Activated T-helper 1 cell treated with anti-CD3 and anti-CD28 coated beads, Interleukin-12 subunit alpha, Interleukin-12 subunit beta, Interleukin-2, Interleukin-4 antibody, amounts not matched to agents 30 ng/mL and 10 ng/mL and 1 ng/mL, durations not matched to agents 14 hours and 24 hours and 36 hours (primary cell): Measurements from ENCODE around the gene RLBP1. TPM values are rescaled to one million over a fixed set of nuclear protein-coding genes. Genes with fewer than 3 reads are reported as not detected.
A peak's percentile ranks its signal among the peaks of the same experiment; 100 is the strongest.

Source experiments
- DNase-seq: peaks from one replicate; pipeline ENCODE4 v3.0.0; 2021; ENCODE audit warnings: low spot score
- H3K27ac Mint-ChIP-seq: one replicate; pipeline ENCODE4 v1.8.0; 2021; ENCODE audit warnings: mild to moderate bottlenecking, mixed read lengths
- H3K27me3 Mint-ChIP-seq: one replicate; pipeline ENCODE4 v1.8.0; 2022; ENCODE audit warnings: mild to moderate bottlenecking, moderate library complexity, mixed read lengths; ENCODE audit not compliant: insufficient read depth
- H3K36me3 Mint-ChIP-seq: one replicate; pipeline ENCODE4 v1.8.0; 2021; ENCODE audit warnings: low read depth, mixed read lengths
- H3K4me1 Mint-ChIP-seq: one replicate; pipeline ENCODE4 v1.8.0; 2021; ENCODE audit warnings: low read depth, mixed read lengths
- H3K4me3 Mint-ChIP-seq: one replicate; pipeline ENCODE4 v1.8.0; 2021; ENCODE audit warnings: mild to moderate bottlenecking, moderate library complexity, mixed read lengths
- H3K9me3 Mint-ChIP-seq: one replicate; pipeline ENCODE4 v1.8.0; 2021; ENCODE audit warnings: mixed read lengths
- intact Hi-C: fragments of 100-400 bp; cut with micrococcal nuclease; formaldehyde crosslinking; loops from one replicate; pipeline ENCODE4 v1.15.1; 2024
- total RNA-seq: library from RNA; stranded (reverse); gene quantifications from 2 replicates; pipeline ENCODE4 v1.2.3, GENCODE V29; 2022

RLBP1 gene
- total RNA-seq, 1 donor from 2014 or later = not detected

- peaks cover 32% of the 10 kb centered on the region for H3K36me3 Mint-ChIP-seq
- no peaks in the 10 kb centered on the region for H3K9me3 Mint-ChIP-seq
- no peaks in the 10 kb centered on the region for H3K27me3 Mint-ChIP-seq
- intact Hi-C loops = no loop called here
- no peak overlapping the region for H3K4me3 Mint-ChIP-seq
- DNase-seq = no peak
- H3K4me1 Mint-ChIP-seq = peaks cover 5% of the 10 kb centered on the region
- H3K27ac Mint-ChIP-seq = peak overlapping the region; percentile 25
Observed at GRCh38 chr15:89187301-89187985, 33.9 kb downstream of the RLBP1 start.

GRCh38 chr15:89186803-89187202 is 34.6 kb downstream of the RLBP1 start:
- Mint-ChIP-seq H3K9me3 (no peaks in the 10 kb centered on the region), H3K36me3 (peaks cover 27% of the 10 kb centered on the region), H3K27ac (no peak overlapping the region), H3K27me3 (no peaks in the 10 kb centered on the region), H3K4me3 (no peak overlapping the region), H3K4me1 (peaks cover 5% of the 10 kb centered on the region)
- intact Hi-C loops = no loop called here
- no peak for DNase-seq

GRCh38 chr15:89184886-89185526 is 36.4 kb downstream of the RLBP1 start:
- peak overlapping the region; percentile 22 for H3K27ac Mint-ChIP-seq
- DNase-seq = no peak
- H3K9me3 Mint-ChIP-seq = no peaks in the 10 kb centered on the region
- intact Hi-C loops = no loop called here
- H3K4me1 Mint-ChIP-seq = peaks cover 12% of the 10 kb centered on the region
- H3K27me3 Mint-ChIP-seq = no peaks in the 10 kb centered on the region
- peaks cover 24% of the 10 kb centered on the region for H3K36me3 Mint-ChIP-seq
- H3K4me3 Mint-ChIP-seq = no peak overlapping the region

- Mint-ChIP-seq H3K4me1 (peaks cover 18% of the 10 kb centered on the region), H3K9me3 (no peaks in the 10 kb centered on the region), H3K27me3 (no peaks in the 10 kb centered on the region), H3K4me3 (no peak overlapping the region), H3K36me3 (peaks cover 22% of the 10 kb centered on the region), H3K27ac (peak overlapping the region; percentile 13)
- no peak for DNase-seq
- intact Hi-C loops = no loop called here
Observed at GRCh38 chr15:89184357-89184756, 37.0 kb downstream of the RLBP1 start.

GRCh38 chr15:89179966-89180875 is 41.2 kb downstream of the RLBP1 start:
- Mint-ChIP-seq H3K36me3 (peaks cover 20% of the 10 kb centered on the region), H3K27ac (peak overlapping the region; percentile 81), H3K9me3 (no peaks in the 10 kb centered on the region), H3K4me3 (peak overlapping the region; percentile 35), H3K4me1 (peaks cover 36% of the 10 kb centered on the region), H3K27me3 (no peaks in the 10 kb centered on the region)
- DNase-seq = no peak
- intact Hi-C loops = loop anchor here (1.0 kb wide), 4 partner anchors 13 to 112 kb away; no protein-coding TSS in a partner anchor

- no peak for DNase-seq
- Mint-ChIP-seq H3K4me1 (peaks cover 36% of the 10 kb centered on the region), H3K27me3 (no peaks in the 10 kb centered on the region), H3K36me3 (peaks cover 20% of the 10 kb centered on the region), H3K4me3 (no peak overlapping the region), H3K27ac (peak overlapping the region; percentile 81), H3K9me3 (no peaks in the 10 kb centered on the region)
- intact Hi-C loops = no loop called here
Observed at GRCh38 chr15:89178307-89178977, 42.9 kb downstream of the RLBP1 start.

GRCh38 chr15:89177633-89178306 is 43.6 kb downstream of the RLBP1 start:
- Mint-ChIP-seq H3K36me3 (peaks cover 19% of the 10 kb centered on the region), H3K27ac (peak overlapping the region; percentile 8), H3K27me3 (no peaks in the 10 kb centered on the region), H3K4me3 (no peak overlapping the region), H3K4me1 (peaks cover 33% of the 10 kb centered on the region), H3K9me3 (no peaks in the 10 kb centered on the region)
- intact Hi-C loops = loop anchor here (1.0 to 2.0 kb wide), 5 partner anchors 48 to 283 kb away; partner anchors contain the start of genes ABHD2 and HAPLN3
- DNase-seq = peak; percentile 51

GRCh38 chr15:89177116-89177515 is 44.3 kb downstream of the RLBP1 start:
- H3K4me1 Mint-ChIP-seq = peaks cover 31% of the 10 kb centered on the region
- H3K27ac Mint-ChIP-seq = no peak overlapping the region
- no peak for DNase-seq
- no peaks in the 10 kb centered on the region for H3K9me3 Mint-ChIP-seq
- intact Hi-C loops = loop anchor here (1.0 to 2.0 kb wide), 5 partner anchors 48 to 282 kb away; partner anchors contain the start of genes ABHD2 and HAPLN3
- H3K4me3 Mint-ChIP-seq = no peak overlapping the region
- no peaks in the 10 kb centered on the region for H3K27me3 Mint-ChIP-seq
- H3K36me3 Mint-ChIP-seq = peaks cover 18% of the 10 kb centered on the region

- peaks cover 31% of the 10 kb centered on the region for H3K4me1 Mint-ChIP-seq
- no peak overlapping the region for H3K27ac Mint-ChIP-seq
- H3K36me3 Mint-ChIP-seq = peaks cover 18% of the 10 kb centered on the region
- no peaks in the 10 kb centered on the region for H3K9me3 Mint-ChIP-seq
- DNase-seq = no peak
- intact Hi-C loops = loop anchor here (2.0 kb wide), 1 partner anchor 281 kb away; the partner anchor contains the start of gene HAPLN3
- no peak overlapping the region for H3K4me3 Mint-ChIP-seq
- H3K27me3 Mint-ChIP-seq = no peaks in the 10 kb centered on the region
Observed at GRCh38 chr15:89175617-89176191, 45.7 kb downstream of the RLBP1 start.

GRCh38 chr15:89174476-89174875 is 46.9 kb downstream of the RLBP1 start:
- H3K36me3 Mint-ChIP-seq = peaks cover 17% of the 10 kb centered on the region
- DNase-seq = no peak
- intact Hi-C loops = no loop called here
- no peak overlapping the region for H3K4me3 Mint-ChIP-seq
- H3K27ac Mint-ChIP-seq = no peak overlapping the region
- H3K9me3 Mint-ChIP-seq = no peaks in the 10 kb centered on the region
- no peaks in the 10 kb centered on the region for H3K27me3 Mint-ChIP-seq
- peaks cover 24% of the 10 kb centered on the region for H3K4me1 Mint-ChIP-seq

GRCh38 chr15:89172921-89173320 is 48.5 kb downstream of the RLBP1 start:
- Mint-ChIP-seq H3K4me1 (peaks cover 26% of the 10 kb centered on the region), H3K4me3 (no peak overlapping the region), H3K27me3 (no peaks in the 10 kb centered on the region), H3K9me3 (no peaks in the 10 kb centered on the region), H3K27ac (no peak overlapping the region), H3K36me3 (peaks cover 17% of the 10 kb centered on the region)
- no peak for DNase-seq
- intact Hi-C loops = no loop called here
